K562 (cell line): Measurements from ENCODE around the gene AGAP1.

Experiments used
- CTCF ChIP-seq, 3 experiments: IDR thresholded peaks in 2 of 3; conservative IDR thresholded peaks in 1 of 3; 2 replicates each; pipeline ENCODE4 v1.5.1; 2011 to 2012; ENCODE audit warnings: low read length in 3 of 3, mild to moderate bottlenecking in 3 of 3, control low read depth in 2 of 3, improper control_type of control experiment in 1 of 3, inconsistent platforms in 1 of 3, low read depth in 1 of 3, mixed read lengths in 1 of 3, moderate library complexity in 1 of 3; ENCODE audit not compliant: insufficient read depth in 2 of 3
- ETV5 ChIP-seq: sonication (generic); formaldehyde crosslinking; IDR thresholded peaks from 2 replicates; pipeline ENCODE4 v1.4.0; 2020; ENCODE audit warnings: low read depth, mild to moderate bottlenecking, missing genetic modification reagents
- ZBTB2 ChIP-seq: fragments of 450-650 bp; IDR thresholded peaks from 2 replicates; pipeline ENCODE4 v1.6.1; 2016; ENCODE audit warnings: antibody characterized with exemption
- ZC3H4 ChIP-seq: sonication (generic); formaldehyde crosslinking; IDR thresholded peaks from 2 replicates; pipeline ENCODE4 v1.9.0; 2021; ENCODE audit warnings: missing genetic modification reagents, borderline replicate concordance
- ZNF174 ChIP-seq: fragments of 250-450 bp; sonication (Bioruptor Pico); IDR thresholded peaks from 2 replicates; pipeline ENCODE4 v1.4.0; 2020; ENCODE audit warnings: mild to moderate bottlenecking
- ZNF766 ChIP-seq: fragments of 200-800 bp; sonication (Bioruptor generic); conservative IDR thresholded peaks from 2 replicates; pipeline ENCODE4 v1.6.1; 2016; ENCODE audit warnings: missing genetic modification characterization, missing compliant biosample characterization

DNA sequence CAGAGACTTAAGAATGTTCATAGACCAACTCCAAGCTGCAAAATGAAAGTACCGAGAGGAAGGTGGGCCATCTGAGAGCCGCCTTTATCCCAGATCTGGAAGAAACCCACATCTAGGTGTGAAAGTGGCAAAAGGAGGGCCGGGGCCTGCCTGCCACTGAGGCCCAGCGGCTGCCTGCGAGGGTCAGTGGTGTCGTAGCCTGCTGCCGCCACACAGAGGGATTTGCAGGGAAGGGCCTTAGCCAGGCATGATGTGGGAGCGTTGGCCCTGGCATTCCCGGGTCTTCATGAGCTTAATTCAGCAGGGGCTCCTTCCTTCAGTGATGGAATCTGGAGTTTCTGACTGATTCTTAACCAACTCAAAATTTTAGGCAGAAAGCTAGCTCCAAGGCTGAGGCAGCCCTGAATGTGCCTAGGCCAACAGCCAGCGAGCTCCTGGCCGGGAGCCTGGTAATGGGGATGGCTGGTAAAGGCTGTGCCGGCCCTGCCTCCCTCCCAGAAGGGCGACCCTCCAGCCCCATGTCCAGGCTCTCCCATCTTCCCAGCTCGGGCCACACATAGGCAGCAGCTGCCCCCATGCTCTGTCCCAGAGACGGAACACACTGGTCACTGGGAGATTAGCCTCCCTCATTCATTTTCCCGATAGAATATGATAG is 230.1 kb downstream of the AGAP1 start:
- TF ChIP-seq ZC3H4 (CRISPR knock-in tag): no peak
- no peak for TF ChIP-seq CTCF (IDR thresholded peaks at IDR 0.05 in 2 of 3, conservative IDR thresholded peaks at IDR 0.05 in 1 of 3; ENCODE audit: insufficient read depth in 2 of 3, low read depth in 1 of 3, low read length in 3 of 3)
- no peak for TF ChIP-seq ETV5 (CRISPR knock-in tag)
- TF ChIP-seq ZNF766 (CRISPR knock-in tag): no peak
- TF ChIP-seq ZNF174 (CRISPR knock-in tag): no peak
- no peak for TF ChIP-seq ZBTB2
